Endothelial cell of umbilical vein (primary cell): Measurements from ENCODE around the gene MPC1L.

ENCODE experiments used
- POLR2A ChIP-seq: IDR thresholded peaks from 2 replicates; pipeline ENCODE4 v1.6.1; 2012; ENCODE audit warnings: low read depth, mild to moderate bottlenecking, control low read depth, low read length
- TF ChIP-seq, protein P1 (sequence below), 2 donors: IDR thresholded peaks; 1 replicate in 1 of 2; 2 replicates in 1 of 2; pipeline ENCODE4 v1.5.1; 2011; ENCODE audit warnings: low read length in 2 of 2, mild to moderate bottlenecking in 2 of 2, moderate library complexity in 2 of 2, control low read depth in 1 of 2, inconsistent platforms in 1 of 2, low read depth in 1 of 2; ENCODE audit not compliant: insufficient read depth in 1 of 2; ENCODE audit errors: extremely low read depth in 1 of 2

DNA sequence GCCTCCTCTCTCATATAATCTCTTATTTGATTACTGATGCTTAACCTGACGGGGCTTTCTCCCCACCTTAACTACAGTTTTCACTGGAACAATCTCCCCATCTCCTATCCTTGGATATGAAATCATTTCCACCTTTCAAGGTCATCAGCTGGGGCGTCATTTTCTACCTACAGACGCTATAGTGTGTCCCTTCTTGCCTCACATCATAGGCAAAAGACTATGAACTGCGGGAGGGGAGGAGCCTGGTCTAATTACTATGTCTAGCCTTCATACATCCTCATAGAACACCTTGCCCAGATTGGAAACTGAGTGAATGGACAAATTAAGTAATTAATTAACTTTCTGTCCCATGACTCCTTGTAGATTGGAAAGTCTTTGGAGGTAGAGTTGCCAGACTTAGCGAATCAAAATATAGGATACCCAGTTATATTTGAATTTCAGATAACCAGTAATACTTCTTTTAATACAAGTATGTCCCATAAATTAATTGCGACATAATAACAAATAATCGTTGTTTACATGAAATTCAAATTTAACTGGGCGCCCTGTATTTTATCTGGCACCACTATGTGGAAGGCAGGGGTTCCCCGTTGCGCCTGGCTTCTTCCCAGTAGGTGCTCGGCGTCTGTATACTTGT lies 43.2 kb upstream of the MPC1L start:
- no peak for TF ChIP-seq POLR2A
- TF ChIP-seq, protein P1, sequence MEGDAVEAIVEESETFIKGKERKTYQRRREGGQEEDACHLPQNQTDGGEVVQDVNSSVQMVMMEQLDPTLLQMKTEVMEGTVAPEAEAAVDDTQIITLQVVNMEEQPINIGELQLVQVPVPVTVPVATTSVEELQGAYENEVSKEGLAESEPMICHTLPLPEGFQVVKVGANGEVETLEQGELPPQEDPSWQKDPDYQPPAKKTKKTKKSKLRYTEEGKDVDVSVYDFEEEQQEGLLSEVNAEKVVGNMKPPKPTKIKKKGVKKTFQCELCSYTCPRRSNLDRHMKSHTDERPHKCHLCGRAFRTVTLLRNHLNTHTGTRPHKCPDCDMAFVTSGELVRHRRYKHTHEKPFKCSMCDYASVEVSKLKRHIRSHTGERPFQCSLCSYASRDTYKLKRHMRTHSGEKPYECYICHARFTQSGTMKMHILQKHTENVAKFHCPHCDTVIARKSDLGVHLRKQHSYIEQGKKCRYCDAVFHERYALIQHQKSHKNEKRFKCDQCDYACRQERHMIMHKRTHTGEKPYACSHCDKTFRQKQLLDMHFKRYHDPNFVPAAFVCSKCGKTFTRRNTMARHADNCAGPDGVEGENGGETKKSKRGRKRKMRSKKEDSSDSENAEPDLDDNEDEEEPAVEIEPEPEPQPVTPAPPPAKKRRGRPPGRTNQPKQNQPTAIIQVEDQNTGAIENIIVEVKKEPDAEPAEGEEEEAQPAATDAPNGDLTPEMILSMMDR (IDR thresholded peaks at IDR 0.05; ENCODE audit: extremely low read depth in 1 of 2, insufficient read depth in 1 of 2, low read depth in 1 of 2, low read length in 2 of 2), result no peak
